ENCODE data around the gene KLC4.

The KLC4 gene

DNA sequence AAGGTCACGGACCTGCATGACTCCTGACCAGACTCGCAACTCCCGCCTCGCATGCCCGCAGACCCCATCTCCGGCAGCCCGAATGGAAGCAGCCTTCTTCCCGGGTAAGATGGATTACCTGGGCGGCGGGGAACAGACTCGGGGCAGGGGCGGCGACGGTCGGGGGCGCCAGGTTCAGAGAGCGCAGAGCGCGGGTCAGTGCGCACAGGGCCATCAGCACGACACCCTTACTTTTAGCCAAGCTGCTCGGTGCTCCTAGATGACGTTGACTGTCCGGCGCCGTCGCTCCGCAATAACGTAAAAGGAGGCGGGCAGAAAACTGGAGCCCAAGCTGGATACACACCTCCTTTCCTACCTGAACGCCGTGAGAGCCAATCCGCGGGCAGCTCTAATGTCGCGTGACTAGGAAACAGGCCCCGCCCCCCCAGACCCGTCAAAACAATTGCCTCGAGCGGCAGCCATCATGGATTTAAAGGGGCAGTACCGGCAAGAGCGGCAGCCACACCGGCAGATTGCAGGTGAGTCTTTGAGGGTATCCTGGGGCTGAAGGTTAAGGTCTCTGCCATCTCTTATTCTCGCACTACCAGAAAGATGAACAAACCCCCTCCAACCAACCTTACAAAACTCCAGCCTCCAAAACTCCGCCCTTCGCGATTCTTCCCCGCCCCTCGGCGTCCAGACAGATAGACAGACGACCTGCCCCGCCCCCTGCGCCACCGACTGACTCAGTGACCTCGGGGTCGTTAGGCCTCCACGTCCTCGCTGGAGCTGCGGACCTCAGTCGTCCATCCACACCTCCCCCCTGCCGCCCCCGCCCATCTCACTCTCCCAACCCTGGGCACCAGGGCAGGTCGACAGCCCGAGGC lies at the start of gene KLC4, which contains the start of gene MRPL2:
TSS of gene KLC4 (plus strand) at position 464 of the 866 bp plus-strand sequence. CDS start 1,705 bp downstream, outside the sequence.
TSS of gene MRPL2 (minus strand) at position 267 of the 866 bp plus-strand sequence. CDS start at position 214, 53 bp downstream.
- TF ChIP-seq ZFX (IDR thresholded peaks at IDR 0.05; ENCODE audit: borderline replicate concordance), result no peak
- TF ChIP-seq, protein P1, sequence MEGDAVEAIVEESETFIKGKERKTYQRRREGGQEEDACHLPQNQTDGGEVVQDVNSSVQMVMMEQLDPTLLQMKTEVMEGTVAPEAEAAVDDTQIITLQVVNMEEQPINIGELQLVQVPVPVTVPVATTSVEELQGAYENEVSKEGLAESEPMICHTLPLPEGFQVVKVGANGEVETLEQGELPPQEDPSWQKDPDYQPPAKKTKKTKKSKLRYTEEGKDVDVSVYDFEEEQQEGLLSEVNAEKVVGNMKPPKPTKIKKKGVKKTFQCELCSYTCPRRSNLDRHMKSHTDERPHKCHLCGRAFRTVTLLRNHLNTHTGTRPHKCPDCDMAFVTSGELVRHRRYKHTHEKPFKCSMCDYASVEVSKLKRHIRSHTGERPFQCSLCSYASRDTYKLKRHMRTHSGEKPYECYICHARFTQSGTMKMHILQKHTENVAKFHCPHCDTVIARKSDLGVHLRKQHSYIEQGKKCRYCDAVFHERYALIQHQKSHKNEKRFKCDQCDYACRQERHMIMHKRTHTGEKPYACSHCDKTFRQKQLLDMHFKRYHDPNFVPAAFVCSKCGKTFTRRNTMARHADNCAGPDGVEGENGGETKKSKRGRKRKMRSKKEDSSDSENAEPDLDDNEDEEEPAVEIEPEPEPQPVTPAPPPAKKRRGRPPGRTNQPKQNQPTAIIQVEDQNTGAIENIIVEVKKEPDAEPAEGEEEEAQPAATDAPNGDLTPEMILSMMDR (IDR thresholded peaks at IDR 0.05), result no peak
- H3K27ac ChIP-seq, result peak within 1 kb of the TSS; percentile 67

DNA sequence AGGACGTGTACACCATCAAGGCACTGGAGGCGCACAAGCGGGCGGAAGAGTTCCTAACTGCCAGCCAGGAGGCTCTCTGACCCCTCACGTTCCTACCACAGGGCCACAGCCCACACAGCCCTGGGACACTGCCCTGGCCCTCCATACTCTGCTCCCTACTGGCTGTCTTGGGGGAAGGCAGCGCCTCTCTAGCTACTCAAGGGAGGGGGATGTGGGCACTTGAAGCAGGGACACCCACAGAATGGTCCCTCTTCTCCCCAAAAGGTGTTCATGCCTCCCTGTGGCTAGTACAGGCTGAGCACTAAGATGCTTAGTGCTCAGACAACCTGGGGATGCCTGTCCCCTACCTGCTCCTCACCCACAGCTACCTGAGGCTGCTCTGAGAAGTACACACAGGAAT lies 48.2 kb upstream of the KLC4 start:
- no peak overlapping the region for H3K27ac ChIP-seq
- TF ChIP-seq, protein P1 (IDR thresholded peaks at IDR 0.05), result no peak
- no peak for TF ChIP-seq ZFX (IDR thresholded peaks at IDR 0.05; ENCODE audit: borderline replicate concordance)

DNA sequence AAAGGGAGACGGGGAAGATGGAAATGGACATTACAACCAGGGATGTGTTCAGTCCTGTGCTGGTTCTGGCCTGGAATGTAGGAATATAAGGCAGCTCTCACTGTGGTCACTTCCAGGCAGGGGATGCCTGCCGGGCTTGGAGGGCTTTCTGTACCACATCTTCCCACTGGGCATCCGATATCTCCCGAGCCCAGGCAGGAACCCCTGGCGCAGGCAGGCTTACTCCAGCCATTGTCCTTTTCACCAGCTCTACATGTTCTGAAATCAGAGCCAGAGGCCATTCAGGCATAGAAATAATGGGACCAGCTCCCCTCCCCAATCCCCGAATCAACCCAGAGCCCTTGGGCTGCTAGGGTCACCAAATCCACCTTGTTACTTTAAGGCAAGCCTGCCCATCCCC lies 47.1 kb upstream of the KLC4 start:
- no peak for TF ChIP-seq ZFX (IDR thresholded peaks at IDR 0.05; ENCODE audit: borderline replicate concordance)
- TF ChIP-seq, protein P1 (IDR thresholded peaks at IDR 0.05), result no peak
- H3K27ac ChIP-seq, result peak overlapping the region; percentile 72

DNA sequence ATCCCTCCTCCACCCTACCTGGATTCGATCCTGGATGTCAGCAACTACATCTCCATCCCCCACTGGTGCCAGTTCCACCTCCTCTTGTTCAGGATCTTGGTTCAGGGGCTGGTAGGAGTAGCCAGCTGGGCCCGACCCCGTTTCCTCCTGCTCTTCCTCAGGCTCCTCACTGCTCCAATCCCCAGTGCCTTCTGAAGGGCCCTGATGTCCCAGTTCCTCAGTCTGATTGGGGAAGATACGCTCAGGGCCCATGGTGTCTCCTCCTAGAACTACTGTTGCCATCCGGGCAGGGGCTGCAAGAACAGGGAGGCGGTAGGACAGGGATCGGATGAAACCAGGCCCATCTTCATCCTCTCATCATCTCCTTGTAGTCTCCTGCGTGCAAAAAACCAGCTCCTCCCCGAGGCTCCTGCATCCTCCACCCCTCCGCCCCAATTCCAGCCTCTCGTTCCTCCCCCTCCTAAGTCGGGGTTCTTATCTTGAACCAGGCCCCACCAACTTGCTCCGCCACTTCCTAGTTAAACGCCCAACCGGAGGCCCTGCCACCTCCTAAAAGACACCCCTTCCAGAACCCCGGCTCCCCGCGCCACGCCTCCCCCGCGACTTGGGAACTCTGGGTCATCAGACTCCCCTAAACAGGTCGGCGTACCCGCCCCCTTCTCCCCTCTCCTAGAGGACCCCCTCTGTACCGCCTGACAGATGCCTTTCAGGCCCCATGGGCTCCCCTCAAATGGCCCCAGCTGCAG lies 46.2 kb upstream of the KLC4 start:
- TF ChIP-seq, protein P1 (IDR thresholded peaks at IDR 0.05), result no peak
- no peak for TF ChIP-seq ZFX (IDR thresholded peaks at IDR 0.05; ENCODE audit: borderline replicate concordance)
- peak overlapping the region; percentile 72 for H3K27ac ChIP-seq

DNA sequence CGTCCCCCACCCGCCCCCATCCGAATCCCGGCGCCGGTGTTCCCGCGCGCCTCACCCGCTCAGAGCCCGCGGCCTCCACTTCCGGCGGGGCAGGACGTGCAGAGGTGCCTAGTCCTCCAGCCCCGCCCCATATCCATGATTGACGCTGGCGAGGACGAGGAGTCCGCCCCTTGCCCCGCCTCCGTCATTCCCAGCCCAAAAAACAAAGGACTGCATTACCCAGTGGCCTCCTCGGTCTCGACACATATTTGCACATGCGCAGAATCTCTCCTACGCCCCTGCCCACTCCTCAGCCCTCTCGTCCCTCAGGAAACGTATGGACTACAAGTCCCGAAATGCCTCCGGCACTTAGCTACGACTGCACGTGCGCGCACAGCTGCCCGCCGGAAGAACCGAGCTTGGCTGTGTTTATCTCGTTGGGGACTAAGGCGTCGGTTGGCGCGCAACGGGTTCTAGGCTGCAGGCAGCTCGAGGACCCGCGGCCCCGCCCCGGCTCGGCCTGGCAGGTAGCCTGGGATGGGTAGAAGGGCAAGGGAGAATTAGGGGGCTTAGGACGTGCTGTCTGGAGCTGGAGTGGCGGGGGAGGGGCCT lies 45.5 kb upstream of the KLC4 start, which contains the start of the genes KLHDC3 and MEA1:
TSS of gene KLHDC3 (plus strand) at position 407 of the 591 bp plus-strand sequence. CDS start 2,944 bp downstream, outside the sequence.
TSS of gene MEA1 (minus strand) at position 104 of the 591 bp plus-strand sequence. CDS start 133 bp downstream, outside the sequence.
- peak within 1 kb of the TSS; percentile 72 for H3K27ac ChIP-seq
- no peak for TF ChIP-seq ZFX (IDR thresholded peaks at IDR 0.05; ENCODE audit: borderline replicate concordance)
- TF ChIP-seq, protein P1 (IDR thresholded peaks at IDR 0.05), result no peak

DNA sequence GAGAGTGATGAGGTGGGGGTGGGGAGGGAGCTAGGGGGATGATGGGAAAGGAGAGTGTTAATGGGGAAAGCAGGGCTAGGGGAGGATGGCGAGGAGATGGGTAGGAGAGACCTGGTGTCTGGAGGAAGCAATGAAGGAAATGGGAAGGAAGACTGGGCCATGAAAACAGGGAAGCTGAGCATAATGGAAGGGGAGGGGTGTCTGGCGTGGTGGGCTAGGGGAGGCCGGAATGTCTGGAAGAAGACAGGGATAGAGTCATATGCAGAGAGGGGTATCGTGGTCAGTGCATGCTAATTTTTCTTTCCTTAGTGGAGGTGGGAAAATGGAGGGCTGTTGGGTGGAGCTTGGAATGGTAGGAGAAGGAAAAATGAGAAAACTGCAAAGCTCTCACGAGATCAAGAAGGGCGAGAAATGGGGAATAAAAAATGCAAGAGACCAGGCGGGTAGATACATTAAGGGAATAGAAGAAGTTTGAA lies 45.0 kb upstream of the KLC4 start:
- peak overlapping the region; percentile 72 for H3K27ac ChIP-seq
- TF ChIP-seq, protein P1 (IDR thresholded peaks at IDR 0.05), result no peak
- no peak for TF ChIP-seq ZFX (IDR thresholded peaks at IDR 0.05; ENCODE audit: borderline replicate concordance)

Measured in 22Rv1 (cell line).